Loucy (cell line): Measurements from ENCODE around the gene NDRG3.

ENCODE experiments used
- H2AFZ ChIP-seq: fragments of 200-600 bp; sonication (generic); 2 replicates; pipeline ENCODE4 v1.6.0; 2016; ENCODE audit warnings: antibody characterized with exemption, mild to moderate bottlenecking, low read length, moderate library complexity
- H3F3A ChIP-seq: fragments of 200-600 bp; 2 replicates; pipeline ENCODE4 v1.6.0; 2016; ENCODE audit warnings: antibody characterized with exemption, low read depth, mild to moderate bottlenecking
- H3K27me3 ChIP-seq: fragments of 200-600 bp; sonication (generic); 2 replicates; pipeline ENCODE4 v1.6.1; 2014; ENCODE audit warnings: low read length, mild to moderate bottlenecking; ENCODE audit not compliant: insufficient read depth, poor library complexity, severe bottlenecking
- H3K36me3 ChIP-seq: fragments of 200-600 bp; sonication (generic); 2 replicates; pipeline ENCODE4 v1.6.1; 2016; ENCODE audit warnings: low read length; ENCODE audit not compliant: insufficient read depth
- H3K4me1 ChIP-seq: fragments of 200-600 bp; sonication (generic); 2 replicates; pipeline ENCODE4 v1.5.1; 2014; ENCODE audit warnings: low read length, mild to moderate bottlenecking; ENCODE audit not compliant: insufficient read depth, poor library complexity, severe bottlenecking
- H3K4me2 ChIP-seq: fragments of 200-600 bp; sonication (generic); 2 replicates; pipeline ENCODE4 v1.6.0; 2014; ENCODE audit warnings: antibody characterized with exemption, low read length, low read depth, mild to moderate bottlenecking; ENCODE audit not compliant: poor library complexity, severe bottlenecking
- H3K4me3 ChIP-seq: fragments of 200-600 bp; sonication (generic); 2 replicates; pipeline ENCODE4 v1.5.1; 2014; ENCODE audit warnings: low read length, mild to moderate bottlenecking, mixed read lengths; ENCODE audit not compliant: poor library complexity, severe bottlenecking
- H3K79me2 ChIP-seq: fragments of 200-600 bp; sonication (generic); 2 replicates; pipeline ENCODE4 v1.6.1; 2014; ENCODE audit warnings: low read length; ENCODE audit not compliant: insufficient read depth
- H3K9ac ChIP-seq: fragments of 200-600 bp; sonication (generic); 2 replicates; pipeline ENCODE4 v1.6.0; 2014; ENCODE audit warnings: mild to moderate bottlenecking, low read depth, low read length, moderate library complexity; ENCODE audit not compliant: poor library complexity, severe bottlenecking
- H3K9me2 ChIP-seq: fragments of 200-600 bp; sonication (generic); replicated peaks from 2 replicates; pipeline ENCODE4 v1.6.1; 2016; ENCODE audit warnings: low read depth, low read length, mixed read lengths
- H3K9me3 ChIP-seq: fragments of 200-600 bp; sonication (generic); 2 replicates; pipeline ENCODE4 v1.6.1; 2014; ENCODE audit warnings: mild to moderate bottlenecking, antibody characterized with exemption, low read length, low read depth; ENCODE audit not compliant: insufficient read depth
- H4K20me1 ChIP-seq: fragments of 200-600 bp; sonication (generic); 2 replicates; pipeline ENCODE4 v1.6.0; 2014; ENCODE audit warnings: antibody characterized with exemption, low read length, mild to moderate bottlenecking; ENCODE audit not compliant: insufficient read depth, poor library complexity, severe bottlenecking
- CTCF ChIP-seq: fragments of 200-600 bp; sonication (generic); conservative IDR thresholded peaks from 2 replicates; pipeline ENCODE4 v1.5.1; 2014; ENCODE audit warnings: mild to moderate bottlenecking, antibody characterized with exemption, low read length
- EZH2phosphoT487 ChIP-seq: fragments of 200-600 bp; IDR thresholded peaks from 2 replicates; pipeline ENCODE4 v1.6.1; 2018; ENCODE audit warnings: antibody characterized with exemption, mild to moderate bottlenecking, moderate library complexity, borderline replicate concordance

Gene NDRG3

GRCh38 chr20:36654506-36654905, 91.4 kb downstream of the NDRG3 start:
- Histone ChIP-seq H3K27me3 (no peaks in the 10 kb centered on the region), H3F3A (no peaks in the 10 kb centered on the region), H3K9me3 (no peaks in the 10 kb centered on the region), H3K4me3 (no peak overlapping the region), H3K4me2 (no peak overlapping the region), H3K9me2 (no peaks in the 10 kb centered on the region), H4K20me1 (peaks cover 13% of the 10 kb centered on the region), H3K9ac (no peak overlapping the region), H2AFZ (no peak overlapping the region), H3K79me2 (no peaks in the 10 kb centered on the region), H3K4me1 (peaks cover 7% of the 10 kb centered on the region), H3K36me3 (no peaks in the 10 kb centered on the region)
- TF ChIP-seq EZH2phosphoT487 (no peak), CTCF (no peak)

- Histone ChIP-seq H3K9me3 (no peaks in the 10 kb centered on the region), H3K4me1 (peaks cover under 1% of the 10 kb centered on the region), H3K4me3 (no peak overlapping the region), H4K20me1 (peaks cover 7% of the 10 kb centered on the region), H2AFZ (no peak overlapping the region), H3F3A (no peaks in the 10 kb centered on the region), H3K27me3 (no peaks in the 10 kb centered on the region), H3K9me2 (no peaks in the 10 kb centered on the region), H3K4me2 (no peak overlapping the region), H3K9ac (no peak overlapping the region), H3K79me2 (no peaks in the 10 kb centered on the region), H3K36me3 (no peaks in the 10 kb centered on the region)
- TF ChIP-seq EZH2phosphoT487 = no peak
- no peak for TF ChIP-seq CTCF
Observed at GRCh38 chr20:36653456-36653855, 92.4 kb downstream of the NDRG3 start.

GRCh38 chr20:36647196-36648121, 98.4 kb downstream of the NDRG3 start:
- peak overlapping the region; percentile 96 for H3K9ac ChIP-seq
- H4K20me1 ChIP-seq = no peaks in the 10 kb centered on the region
- peaks cover 39% of the 10 kb centered on the region for H3K4me1 ChIP-seq
- H3K9me2 ChIP-seq = no peaks in the 10 kb centered on the region
- no peak overlapping the region for H3K4me3 ChIP-seq
- H3F3A ChIP-seq = 0 out of 2 replicates have a peak, but pooled peaks cover 3% of the 10 kb centered on the region
- H3K36me3 ChIP-seq = no peaks in the 10 kb centered on the region
- no peak overlapping the region for H2AFZ ChIP-seq
- peaks cover 39% of the 10 kb centered on the region for H3K79me2 ChIP-seq
- H3K27me3 ChIP-seq = no peaks in the 10 kb centered on the region
- H3K9me3 ChIP-seq = no peaks in the 10 kb centered on the region
- peak overlapping the region; percentile 100 for H3K4me2 ChIP-seq
- no peak for TF ChIP-seq CTCF
- no peak for TF ChIP-seq EZH2phosphoT487
